ENCODE results near the gene MYMX. TPM values are rescaled to one million over a fixed set of nuclear protein-coding genes. Genes with fewer than 3 reads are reported as not detected.
A peak's percentile ranks its signal among the peaks of the same experiment; 100 is the strongest.

Gene MYMX
- total RNA-seq, 1 experiment from 2014 or later: 1.8 TPM

- BruUV-seq (replicated peaks): no TSS peak
- POLR2A ChIA-PET: no interaction called here
- CTCF ChIA-PET: no interaction called here
- intact Hi-C loops (cut with micrococcal nuclease; ENCODE audit: unreplicated experiment) (loop anchor here (10.0 kb wide), 1 partner anchor 163 kb away; no protein-coding TSS in a partner anchor), in situ Hi-C loops (cut with HindIII; ENCODE audit: low pct_unique_long_range_greater_than_20kb, low sequenced_read_pairs) (no loop called here)
- Histone ChIP-seq H3K4me3 (ENCODE audit: low read depth in 2 of 2, low read length in 2 of 2) (peak overlapping the region; percentile 87 to 95), H3K27ac (ENCODE audit: low read length) (peak overlapping the region; percentile 79), H3K36me3 (ENCODE audit: control insufficient read depth, insufficient read depth, low read length) (peaks cover 14% of the 10 kb centered on the region), H3K27me3 (ENCODE audit: control insufficient read depth, insufficient read depth, low read length) (no peaks in the 10 kb centered on the region), H3K4me1 (ENCODE audit: control insufficient read depth, insufficient read depth, low read length) (peaks cover 47% of the 10 kb centered on the region), H3K9me3 (ENCODE audit: control insufficient read depth, insufficient read depth, low read depth, low read length) (no peaks in the 10 kb centered on the region)
- no peak for DNase-seq (ENCODE audit: low read depth, low spot score)
- TF ChIP-seq CTCF (IDR thresholded peaks at IDR 0.05) (peak; percentile 80), SIN3A (IDR thresholded peaks at IDR 0.05; ENCODE audit: borderline replicate concordance, insufficient read depth, low read depth, low read length) (no peak), TCF7L2 (IDR thresholded peaks at IDR 0.05; ENCODE audit: low read depth, low read length) (no peak)
- ATAC-seq: no peak
These were observed 41.1 kb downstream of the MYMX start for GRCh38 chr6:44257753-44258324.

- peaks cover 9% of the 10 kb centered on the region for H3K36me3 ChIP-seq (ENCODE audit: control insufficient read depth, insufficient read depth, low read length)
- POLR2A ChIA-PET: no interaction called here
- BruUV-seq (replicated peaks): no TSS peak
- no peak for DNase-seq (ENCODE audit: low read depth, low spot score)
- no peak for TF ChIP-seq CTCF (IDR thresholded peaks at IDR 0.05)
- TF ChIP-seq POLR2AphosphoS5 (IDR thresholded peaks at IDR 0.05; ENCODE audit: low read depth, low read length): no peak
- no peak for TF ChIP-seq SIN3A (IDR thresholded peaks at IDR 0.05; ENCODE audit: borderline replicate concordance, insufficient read depth, low read depth, low read length)
- TF ChIP-seq REST (IDR thresholded peaks at IDR 0.05; ENCODE audit: insufficient read depth in 1 of 2, low read depth in 2 of 2, low read length in 1 of 2): no peak
- no peak for TF ChIP-seq TCF7L2 (IDR thresholded peaks at IDR 0.05; ENCODE audit: low read depth, low read length)
- CTCF ChIA-PET: no interaction called here
- H3K4me1 ChIP-seq (ENCODE audit: control insufficient read depth, insufficient read depth, low read length): peaks cover 48% of the 10 kb centered on the region
- no peaks in the 10 kb centered on the region for H3K27me3 ChIP-seq (ENCODE audit: control insufficient read depth, insufficient read depth, low read length)
- intact Hi-C loops (cut with micrococcal nuclease; ENCODE audit: unreplicated experiment) (loop anchor here (10.0 kb wide), 1 partner anchor 164 kb away; no protein-coding TSS in a partner anchor), in situ Hi-C loops (cut with HindIII; ENCODE audit: low pct_unique_long_range_greater_than_20kb, low sequenced_read_pairs) (no loop called here)
- no peak overlapping the region for H3K4me3 ChIP-seq (ENCODE audit: low read depth in 2 of 2, low read length in 2 of 2)
- no peaks in the 10 kb centered on the region for H3K9me3 ChIP-seq (ENCODE audit: control insufficient read depth, insufficient read depth, low read depth, low read length)
- peak overlapping the region; percentile 79 for H3K27ac ChIP-seq (ENCODE audit: low read length)
- no peak for ATAC-seq
These were observed 41.7 kb downstream of the MYMX start for GRCh38 chr6:44258325-44258863.
